ENCODE results near the gene FOXK1.

Gene FOXK1

GRCh38 chr7:4815609-4816418, 133.7 kb downstream of the FOXK1 start:
- no peak for DNase-seq (ENCODE audit: low read depth in 2 of 3, low spot score in 1 of 3)

DNA sequence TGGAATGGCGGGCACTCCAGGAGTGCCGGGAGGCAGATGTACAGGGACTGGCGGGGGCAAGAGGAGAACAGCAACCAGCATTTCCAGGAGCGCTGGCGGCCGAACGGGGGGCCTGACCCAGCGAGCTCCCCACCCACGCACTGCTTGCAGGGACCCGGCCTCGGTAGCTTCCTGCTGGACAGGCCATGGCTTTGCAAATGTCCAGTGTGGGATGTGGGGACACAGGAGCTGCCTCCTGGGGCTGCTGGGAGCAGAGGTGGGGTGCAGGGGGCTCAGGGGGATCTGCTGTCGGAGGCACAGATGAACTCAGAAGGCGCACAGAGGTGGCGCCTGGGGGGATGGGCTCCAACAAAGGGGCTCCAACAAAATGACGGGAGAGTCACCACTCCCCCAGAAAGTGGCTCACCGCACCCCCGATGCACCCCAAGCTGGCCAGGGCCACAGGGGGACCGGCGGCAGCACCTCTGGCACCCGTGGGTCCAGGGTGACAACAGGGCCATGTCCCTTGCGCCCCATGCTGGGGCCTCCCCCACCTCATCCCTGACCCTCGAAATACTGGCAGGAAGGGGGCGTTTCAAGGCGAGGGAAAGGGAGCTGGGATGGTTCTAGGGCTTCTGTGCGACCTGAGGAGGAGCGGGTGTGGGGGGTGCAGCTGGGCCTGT, 134.5 kb downstream of the FOXK1 start:
- no peak for DNase-seq (ENCODE audit: low read depth in 2 of 3, low spot score in 1 of 3)

- no peak for DNase-seq (ENCODE audit: low read depth in 2 of 3, low spot score in 1 of 3)
These were observed 135.2 kb downstream of the FOXK1 start for GRCh38 chr7:4817178-4817901.

DNA sequence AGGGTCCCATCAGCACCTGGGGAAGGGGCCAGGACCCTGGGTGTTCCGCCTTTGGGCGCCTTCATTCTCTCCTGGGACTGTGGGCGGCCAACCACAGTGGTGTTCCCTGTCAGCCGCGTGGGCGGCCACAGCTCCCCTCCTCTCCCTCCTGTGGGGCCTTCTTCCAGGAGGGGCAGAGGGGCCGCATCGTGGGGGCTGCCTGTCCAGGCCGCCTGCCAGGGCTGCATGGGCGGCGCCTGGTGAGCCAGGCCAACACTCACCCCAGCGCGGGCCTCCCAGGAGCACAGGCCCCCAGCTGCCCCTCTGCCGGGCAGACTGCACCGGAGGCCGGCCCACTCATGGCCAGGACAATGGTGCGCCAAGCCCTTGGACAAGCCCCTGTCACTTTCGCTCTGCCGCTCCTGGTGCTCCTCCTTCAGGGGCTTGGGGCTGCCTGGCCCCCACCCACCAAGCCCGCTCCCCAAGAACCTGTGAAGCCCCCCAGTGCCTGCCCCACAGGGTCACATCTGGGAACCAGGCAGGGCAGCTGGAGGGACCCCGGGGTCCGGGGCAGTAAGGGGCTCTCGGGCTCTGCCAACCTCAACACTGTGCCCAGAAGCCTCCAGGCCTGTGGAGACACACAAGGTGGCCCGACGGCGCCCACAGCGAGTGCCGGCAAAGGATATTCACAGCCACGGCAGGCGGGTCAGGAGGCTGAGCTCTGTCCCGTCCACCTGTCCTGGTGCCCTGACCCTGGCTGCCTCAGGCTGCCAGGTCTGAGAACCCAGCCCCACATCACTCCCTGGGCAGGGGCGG, 136.1 kb downstream of the FOXK1 start:
- no peak for DNase-seq (ENCODE audit: low read depth in 2 of 3, low spot score in 1 of 3)

GRCh38 chr7:4819560-4820404, 137.7 kb downstream of the FOXK1 start:
- DNase-seq (ENCODE audit: low read depth in 2 of 3, low spot score in 1 of 3): no peak

DNA sequence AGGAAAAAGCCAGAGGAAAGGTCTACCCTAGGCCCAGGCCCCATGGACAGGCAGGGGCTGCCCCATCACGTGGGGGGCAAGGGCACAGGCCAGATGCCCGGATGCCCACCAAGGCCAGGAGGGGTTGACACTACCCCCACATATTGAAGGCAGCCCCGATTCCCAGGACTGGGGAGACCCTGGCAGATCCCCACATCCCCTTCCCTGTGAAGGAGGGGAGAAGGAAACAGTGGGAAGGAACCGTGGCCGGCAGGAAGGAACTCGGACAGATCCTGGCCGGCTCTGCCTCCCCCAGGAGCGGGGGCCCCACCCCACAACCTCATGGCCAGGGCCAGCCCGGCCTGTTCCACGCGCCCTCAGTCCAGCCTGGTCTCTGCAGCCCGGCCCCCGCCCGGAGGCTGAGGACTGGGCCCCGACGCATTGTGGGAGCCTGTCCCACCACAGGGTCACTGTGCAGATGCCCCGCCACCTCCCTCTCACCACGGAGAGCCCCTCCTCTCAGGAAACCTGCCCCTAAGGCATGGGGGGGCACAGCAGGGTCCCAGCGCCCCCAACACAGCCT, 138.4 kb downstream of the FOXK1 start:
- DNase-seq (ENCODE audit: low read depth in 2 of 3, low spot score in 1 of 3): no peak
